GM23338 (cell line): ENCODE results near the gene LRP1B.

Experiments used
- CREB1 ChIP-seq: fragments of 250-450 bp; sonication (Bioruptor Pico); IDR thresholded peaks from 2 replicates; pipeline ENCODE4 v1.5.0; 2020; ENCODE audit warnings: low read depth, mild to moderate bottlenecking, moderate library complexity
- EZH2 ChIP-seq: fragments of 200-600 bp; sonication (generic); IDR thresholded peaks from one replicate; pipeline ENCODE4 v1.8.0; 2017; ENCODE audit warnings: antibody characterized with exemption, mild to moderate bottlenecking, low read depth; ENCODE audit not compliant: unreplicated experiment
- EZH2phosphoT487 ChIP-seq: fragments of 200-600 bp; sonication (generic); IDR thresholded peaks from one replicate; pipeline ENCODE4 v1.8.1; 2018; ENCODE audit warnings: antibody characterized with exemption; ENCODE audit not compliant: unreplicated experiment
- NANOG ChIP-seq: IDR thresholded peaks from 2 replicates; pipeline ENCODE4 v1.6.1; 2016; ENCODE audit warnings: antibody characterized with exemption, borderline replicate concordance
- POLR2AphosphoS5 ChIP-seq: IDR thresholded peaks from 2 replicates; pipeline ENCODE4 v1.6.1; 2016; ENCODE audit warnings: antibody characterized with exemption, low read depth
- TF ChIP-seq, protein P1 (sequence below), 2 experiments: fragments of 200-600 bp in 1 of 2; sonication (generic) in 1 of 2; conservative IDR thresholded peaks; 2 replicates each; pipeline versions ENCODE4 v1.5.1 to v1.6.1; 2016 to 2017; ENCODE audit warnings: antibody characterized with exemption in 2 of 2, low read depth in 2 of 2, mild to moderate bottlenecking in 2 of 2, moderate library complexity in 1 of 2
- TF ChIP-seq, protein P2 (sequence below): fragments of 250-450 bp; sonication (Bioruptor Pico); IDR thresholded peaks from 2 replicates; pipeline ENCODE4 v1.5.0; 2020; ENCODE audit warnings: mild to moderate bottlenecking, moderate library complexity

DNA sequence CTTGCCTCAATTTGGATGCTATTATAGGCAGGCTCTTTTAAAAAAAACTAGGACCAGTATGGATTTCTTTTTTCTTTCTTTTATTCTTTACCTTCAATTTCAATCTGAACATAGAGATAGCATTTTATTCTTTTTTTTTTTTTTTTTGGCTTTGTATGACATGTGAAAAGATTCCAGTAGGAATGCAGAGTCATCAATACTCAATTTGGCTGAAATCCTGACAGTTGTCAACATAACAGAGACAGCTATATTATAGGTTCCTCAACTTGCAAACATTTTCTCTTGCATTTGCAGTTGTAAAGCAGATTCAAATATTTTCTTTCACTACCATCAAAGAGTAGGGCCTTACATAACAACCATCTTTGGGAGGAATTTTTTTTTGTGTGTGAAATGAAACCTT lies 334.4 kb downstream of the LRP1B start:
- TF ChIP-seq EZH2 (no peak), POLR2AphosphoS5 (no peak), CREB1 (CRISPR knock-in tag) (no peak), EZH2phosphoT487 (no peak), NANOG (no peak)
- TF ChIP-seq, protein P1, sequence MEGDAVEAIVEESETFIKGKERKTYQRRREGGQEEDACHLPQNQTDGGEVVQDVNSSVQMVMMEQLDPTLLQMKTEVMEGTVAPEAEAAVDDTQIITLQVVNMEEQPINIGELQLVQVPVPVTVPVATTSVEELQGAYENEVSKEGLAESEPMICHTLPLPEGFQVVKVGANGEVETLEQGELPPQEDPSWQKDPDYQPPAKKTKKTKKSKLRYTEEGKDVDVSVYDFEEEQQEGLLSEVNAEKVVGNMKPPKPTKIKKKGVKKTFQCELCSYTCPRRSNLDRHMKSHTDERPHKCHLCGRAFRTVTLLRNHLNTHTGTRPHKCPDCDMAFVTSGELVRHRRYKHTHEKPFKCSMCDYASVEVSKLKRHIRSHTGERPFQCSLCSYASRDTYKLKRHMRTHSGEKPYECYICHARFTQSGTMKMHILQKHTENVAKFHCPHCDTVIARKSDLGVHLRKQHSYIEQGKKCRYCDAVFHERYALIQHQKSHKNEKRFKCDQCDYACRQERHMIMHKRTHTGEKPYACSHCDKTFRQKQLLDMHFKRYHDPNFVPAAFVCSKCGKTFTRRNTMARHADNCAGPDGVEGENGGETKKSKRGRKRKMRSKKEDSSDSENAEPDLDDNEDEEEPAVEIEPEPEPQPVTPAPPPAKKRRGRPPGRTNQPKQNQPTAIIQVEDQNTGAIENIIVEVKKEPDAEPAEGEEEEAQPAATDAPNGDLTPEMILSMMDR (conservative IDR thresholded peaks at IDR 0.05; ENCODE audit: low read depth in 2 of 2) = no peak
- TF ChIP-seq, protein P2, sequence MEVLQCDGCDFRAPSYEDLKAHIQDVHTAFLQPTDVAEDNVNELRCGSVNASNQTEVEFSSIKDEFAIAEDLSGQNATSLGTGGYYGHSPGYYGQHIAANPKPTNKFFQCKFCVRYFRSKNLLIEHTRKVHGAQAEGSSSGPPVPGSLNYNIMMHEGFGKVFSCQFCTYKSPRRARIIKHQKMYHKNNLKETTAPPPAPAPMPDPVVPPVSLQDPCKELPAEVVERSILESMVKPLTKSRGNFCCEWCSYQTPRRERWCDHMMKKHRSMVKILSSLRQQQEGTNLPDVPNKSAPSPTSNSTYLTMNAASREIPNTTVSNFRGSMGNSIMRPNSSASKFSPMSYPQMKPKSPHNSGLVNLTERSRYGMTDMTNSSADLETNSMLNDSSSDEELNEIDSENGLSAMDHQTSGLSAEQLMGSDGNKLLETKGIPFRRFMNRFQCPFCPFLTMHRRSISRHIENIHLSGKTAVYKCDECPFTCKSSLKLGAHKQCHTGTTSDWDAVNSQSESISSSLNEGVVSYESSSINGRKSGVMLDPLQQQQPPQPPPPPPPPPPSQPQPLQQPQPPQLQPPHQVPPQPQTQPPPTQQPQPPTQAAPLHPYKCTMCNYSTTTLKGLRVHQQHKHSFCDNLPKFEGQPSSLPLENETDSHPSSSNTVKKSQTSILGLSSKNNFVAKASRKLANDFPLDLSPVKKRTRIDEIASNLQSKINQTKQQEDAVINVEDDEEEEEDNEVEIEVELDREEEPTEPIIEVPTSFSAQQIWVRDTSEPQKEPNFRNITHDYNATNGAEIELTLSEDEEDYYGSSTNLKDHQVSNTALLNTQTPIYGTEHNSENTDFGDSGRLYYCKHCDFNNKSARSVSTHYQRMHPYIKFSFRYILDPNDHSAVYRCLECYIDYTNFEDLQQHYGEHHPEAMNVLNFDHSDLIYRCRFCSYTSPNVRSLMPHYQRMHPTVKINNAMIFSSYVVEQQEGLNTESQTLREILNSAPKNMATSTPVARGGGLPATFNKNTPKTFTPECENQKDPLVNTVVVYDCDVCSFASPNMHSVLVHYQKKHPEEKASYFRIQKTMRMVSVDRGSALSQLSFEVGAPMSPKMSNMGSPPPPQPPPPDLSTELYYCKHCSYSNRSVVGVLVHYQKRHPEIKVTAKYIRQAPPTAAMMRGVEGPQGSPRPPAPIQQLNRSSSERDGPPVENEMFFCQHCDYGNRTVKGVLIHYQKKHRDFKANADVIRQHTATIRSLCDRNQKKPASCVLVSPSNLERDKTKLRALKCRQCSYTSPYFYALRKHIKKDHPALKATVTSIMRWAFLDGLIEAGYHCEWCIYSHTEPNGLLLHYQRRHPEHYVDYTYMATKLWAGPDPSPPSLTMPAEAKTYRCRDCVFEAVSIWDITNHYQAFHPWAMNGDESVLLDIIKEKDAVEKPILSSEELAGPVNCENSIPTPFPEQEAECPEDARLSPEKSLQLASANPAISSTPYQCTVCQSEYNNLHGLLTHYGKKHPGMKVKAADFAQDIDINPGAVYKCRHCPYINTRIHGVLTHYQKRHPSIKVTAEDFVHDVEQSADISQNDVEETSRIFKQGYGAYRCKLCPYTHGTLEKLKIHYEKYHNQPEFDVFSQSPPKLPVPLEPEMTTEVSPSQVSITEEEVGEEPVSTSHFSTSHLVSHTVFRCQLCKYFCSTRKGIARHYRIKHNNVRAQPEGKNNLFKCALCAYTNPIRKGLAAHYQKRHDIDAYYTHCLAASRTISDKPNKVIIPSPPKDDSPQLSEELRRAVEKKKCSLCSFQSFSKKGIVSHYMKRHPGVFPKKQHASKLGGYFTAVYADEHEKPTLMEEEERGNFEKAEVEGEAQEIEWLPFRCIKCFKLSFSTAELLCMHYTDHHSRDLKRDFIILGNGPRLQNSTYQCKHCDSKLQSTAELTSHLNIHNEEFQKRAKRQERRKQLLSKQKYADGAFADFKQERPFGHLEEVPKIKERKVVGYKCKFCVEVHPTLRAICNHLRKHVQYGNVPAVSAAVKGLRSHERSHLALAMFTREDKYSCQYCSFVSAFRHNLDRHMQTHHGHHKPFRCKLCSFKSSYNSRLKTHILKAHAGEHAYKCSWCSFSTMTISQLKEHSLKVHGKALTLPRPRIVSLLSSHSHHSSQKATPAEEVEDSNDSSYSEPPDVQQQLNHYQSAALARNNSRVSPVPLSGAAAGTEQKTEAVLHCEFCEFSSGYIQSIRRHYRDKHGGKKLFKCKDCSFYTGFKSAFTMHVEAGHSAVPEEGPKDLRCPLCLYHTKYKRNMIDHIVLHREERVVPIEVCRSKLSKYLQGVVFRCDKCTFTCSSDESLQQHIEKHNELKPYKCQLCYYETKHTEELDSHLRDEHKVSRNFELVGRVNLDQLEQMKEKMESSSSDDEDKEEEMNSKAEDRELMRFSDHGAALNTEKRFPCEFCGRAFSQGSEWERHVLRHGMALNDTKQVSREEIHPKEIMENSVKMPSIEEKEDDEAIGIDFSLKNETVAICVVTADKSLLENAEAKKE = no peak
